H1 (cell line): ENCODE results near the gene ENOSF1. TPM values are rescaled to one million over a fixed set of nuclear protein-coding genes. Genes with fewer than 3 reads are reported as not detected.

ENCODE experiments used
- BCL11A ChIP-seq, 2 experiments: IDR thresholded peaks; one replicate each; pipeline ENCODE4 v1.6.1; 2011; ENCODE audit warnings: low read depth in 2 of 2, low read length in 2 of 2, mild to moderate bottlenecking in 2 of 2
- TEAD4 ChIP-seq: IDR thresholded peaks from 2 replicates; pipeline ENCODE4 v1.6.1; 2012; ENCODE audit warnings: low read depth, low read length, inconsistent platforms, mixed read lengths
- polyA plus RNA-seq, 7 experiments: library from polyadenylated mRNA; depleted of rRNA in 3 of 7; stranded (reverse) in 5 of 7; unstranded in 2 of 7; fragments of >200 nt in 5 of 7; fragments of 200-250 nt in 2 of 7; gene quantifications; 1 replicate in 5 of 7; 2 replicates in 1 of 7; 4 replicates in 1 of 7; pipeline versions ENCODE4 v1.2.1 to v1.2.3, GENCODE V29; 2011 to 2013; ENCODE audit warnings: missing spikeins in 2 of 7, mixed read lengths in 2 of 7
- total RNA-seq: library from RNA; stranded (reverse); fragmentation: NEBNext Ultra II Directional; extraction: Animal tissue kit (Norgen Biotek cat#: 25700); gene quantifications from 2 replicates; pipeline ENCODE4 v1.2.1, GENCODE V29; 2021

Gene ENOSF1
- total and polyA plus RNA-seq, 2 of the 8 experiments (the other 6 are each of a cell fraction or from before 2014, with no cell fraction given), result 15.4 to 26.4 TPM

- 0 out of 2 replicates have a peak, but pooled peaks have one; percentile 10 for TF ChIP-seq TEAD4
- TF ChIP-seq BCL11A (IDR thresholded peaks at IDR 0.05; ENCODE audit: low read depth in 2 of 2, low read length in 2 of 2), result no peak
- TF ChIP-seq, all 59 proteins: peak for 2
Observed at GRCh38 chr18:635171-635570, 77.3 kb downstream of the ENOSF1 start (continued).
